H1 (cell line): ENCODE data around the gene CEP128. TPM values are rescaled to one million over a fixed set of nuclear protein-coding genes. Genes with fewer than 3 reads are reported as not detected.

Source experiments
- HDAC2 ChIP-seq, 2 experiments: fragments of 300-600 bp in 1 of 2; sonication (generic) in 1 of 2; IDR thresholded peaks; 2 replicates each; pipeline ENCODE4 v1.6.1; 2011 to 2012; ENCODE audit warnings: low read depth in 2 of 2, low read length in 2 of 2, mild to moderate bottlenecking in 2 of 2, moderate library complexity in 2 of 2, borderline replicate concordance in 1 of 2, inconsistent platforms in 1 of 2
- KDM1A ChIP-seq: fragments of 200-600, 300-600 bp; sonication (generic); IDR thresholded peaks from 2 replicates; pipeline ENCODE4 v1.7.1; 2016; ENCODE audit warnings: mild to moderate bottlenecking, low read length, borderline replicate concordance
- KDM4A ChIP-seq: IDR thresholded peaks from one replicate; pipeline ENCODE4 v1.7.1; 2012; ENCODE audit warnings: low read depth, mild to moderate bottlenecking, moderate library complexity, low read length, inconsistent platforms; ENCODE audit not compliant: severe bottlenecking
- RNF2 ChIP-seq: fragments of 200-900, 300-1000 bp; sonication (generic); IDR thresholded peaks from 2 replicates; pipeline ENCODE4 v1.7.1; 2016; ENCODE audit warnings: borderline replicate concordance, low read depth, mild to moderate bottlenecking, antibody characterized with exemption, low read length; ENCODE audit not compliant: poor library complexity, severe bottlenecking; ENCODE audit errors: missing control alignments
- USF2 ChIP-seq: IDR thresholded peaks from 2 replicates; pipeline ENCODE4 v1.6.1; 2011; ENCODE audit warnings: low read length, improper control_type of control experiment
- polyA plus RNA-seq, 7 experiments: library from polyadenylated mRNA; depleted of rRNA in 3 of 7; stranded (reverse) in 5 of 7; unstranded in 2 of 7; fragments of >200 nt in 5 of 7; fragments of 200-250 nt in 2 of 7; gene quantifications; 1 replicate in 5 of 7; 2 replicates in 1 of 7; 4 replicates in 1 of 7; pipeline versions ENCODE4 v1.2.1 to v1.2.3, GENCODE V29; 2011 to 2013; ENCODE audit warnings: missing spikeins in 2 of 7, mixed read lengths in 2 of 7
- total RNA-seq: library from RNA; stranded (reverse); fragmentation: NEBNext Ultra II Directional; extraction: Animal tissue kit (Norgen Biotek cat#: 25700); gene quantifications from 2 replicates; pipeline ENCODE4 v1.2.1, GENCODE V29; 2021

The CEP128 gene
- total and polyA plus RNA-seq, 2 of the 8 experiments (the other 6 are each of a cell fraction or from before 2014, with no cell fraction given) = 1.9 to 17.0 TPM

- no peak for TF ChIP-seq HDAC2 (IDR thresholded peaks at IDR 0.05; ENCODE audit: borderline replicate concordance in 1 of 2, low read depth in 2 of 2, low read length in 2 of 2)
- TF ChIP-seq RNF2 = no peak
- no peak for TF ChIP-seq USF2
- no peak for TF ChIP-seq KDM1A
- no peak for TF ChIP-seq KDM4A
These were observed 335.2 kb downstream of the CEP128 start (continued) for GRCh38 chr14:80606347-80606772.
